ENCODE measurements around the gene SEC16A. TPM values are rescaled to one million over a fixed set of nuclear protein-coding genes. Genes with fewer than 3 reads are reported as not detected.

Gene SEC16A
- total and polyA plus RNA-seq, 2 donors (not counting 3 experiments of a cell fraction or from before 2014, with no cell fraction given), result 34.5 to 80.6 TPM

DNA sequence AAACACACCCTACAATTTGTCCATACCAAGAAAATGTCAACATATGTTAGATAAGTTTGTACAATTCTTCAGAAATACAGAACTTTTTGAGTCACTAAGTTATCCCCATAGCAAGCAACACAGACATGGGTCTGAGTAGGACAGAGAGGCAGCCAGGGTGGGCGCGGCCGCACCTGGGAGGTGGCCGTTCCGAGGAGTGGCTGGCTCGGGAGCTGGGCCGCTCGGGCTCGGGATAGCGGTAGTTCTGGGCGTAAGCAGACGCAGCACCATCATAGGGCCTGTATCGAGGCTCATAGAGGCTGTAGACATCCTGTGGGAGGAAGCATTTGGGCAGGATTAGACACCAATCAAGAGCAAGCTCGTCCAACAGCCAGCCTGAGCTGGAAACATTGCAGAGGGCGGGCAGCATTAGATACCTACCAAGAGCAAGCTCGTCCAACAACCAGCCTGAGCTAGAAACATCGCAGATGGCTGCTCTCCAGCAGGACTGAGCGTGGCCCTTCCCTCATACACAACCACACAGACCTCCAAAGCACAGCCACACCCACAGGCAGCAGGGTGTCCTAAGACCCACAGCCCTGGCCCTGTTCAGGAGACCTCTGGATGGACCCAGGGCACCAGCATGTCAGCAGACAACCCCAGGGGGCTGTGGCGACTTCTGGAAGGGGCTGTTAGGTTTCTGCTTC lies 10.9 kb downstream of the SEC16A start:
- H4K20me1 ChIP-seq (replicated peaks; ENCODE audit: control insufficient read depth, extremely low read depth, insufficient read depth, low read length), result no peaks in the 10 kb centered on the region
- DNase-seq (ENCODE audit: low read depth, low spot score) (no peak), FAIRE-seq (no peak)
- no peak overlapping the region for H3K4me2 ChIP-seq (ENCODE audit: insufficient read depth, low read length)
- dilution Hi-C loops (cut with MboI; ENCODE audit: extremely low pct_ligation_motif_present, low sequenced_read_pairs) (no loop called here), intact Hi-C loops (cut with micrococcal nuclease) (no loop called here)
- CTCF ChIA-PET, result no interaction called here
- no peak overlapping the region for H3K9ac ChIP-seq (replicated peaks; ENCODE audit: extremely low read depth, insufficient read depth, low read length)
- H3K27ac ChIP-seq (ENCODE audit: insufficient read depth, low read depth, low read length), result no peak overlapping the region
- POLR2A ChIA-PET, result no interaction called here
- no peaks in the 10 kb centered on the region for H3K9me3 ChIP-seq (replicated peaks; ENCODE audit: control insufficient read depth, insufficient read depth, low read length)
- peaks cover 55% of the 10 kb centered on the region for H3K79me2 ChIP-seq (ENCODE audit: control insufficient read depth, insufficient read depth, low read length)
- no peak overlapping the region for H2AFZ ChIP-seq (ENCODE audit: low read depth, low read length)
- no peaks in the 10 kb centered on the region for H3K4me1 ChIP-seq (ENCODE audit: control insufficient read depth, extremely low read depth, insufficient read depth, low read length)
- TF ChIP-seq, protein P1, sequence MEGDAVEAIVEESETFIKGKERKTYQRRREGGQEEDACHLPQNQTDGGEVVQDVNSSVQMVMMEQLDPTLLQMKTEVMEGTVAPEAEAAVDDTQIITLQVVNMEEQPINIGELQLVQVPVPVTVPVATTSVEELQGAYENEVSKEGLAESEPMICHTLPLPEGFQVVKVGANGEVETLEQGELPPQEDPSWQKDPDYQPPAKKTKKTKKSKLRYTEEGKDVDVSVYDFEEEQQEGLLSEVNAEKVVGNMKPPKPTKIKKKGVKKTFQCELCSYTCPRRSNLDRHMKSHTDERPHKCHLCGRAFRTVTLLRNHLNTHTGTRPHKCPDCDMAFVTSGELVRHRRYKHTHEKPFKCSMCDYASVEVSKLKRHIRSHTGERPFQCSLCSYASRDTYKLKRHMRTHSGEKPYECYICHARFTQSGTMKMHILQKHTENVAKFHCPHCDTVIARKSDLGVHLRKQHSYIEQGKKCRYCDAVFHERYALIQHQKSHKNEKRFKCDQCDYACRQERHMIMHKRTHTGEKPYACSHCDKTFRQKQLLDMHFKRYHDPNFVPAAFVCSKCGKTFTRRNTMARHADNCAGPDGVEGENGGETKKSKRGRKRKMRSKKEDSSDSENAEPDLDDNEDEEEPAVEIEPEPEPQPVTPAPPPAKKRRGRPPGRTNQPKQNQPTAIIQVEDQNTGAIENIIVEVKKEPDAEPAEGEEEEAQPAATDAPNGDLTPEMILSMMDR (IDR thresholded peaks at IDR 0.05; ENCODE audit: extremely low read depth in 1 of 2, insufficient read depth in 1 of 2, low read depth in 1 of 2, low read length in 2 of 2), result no peak
- TF ChIP-seq GATA2 (IDR thresholded peaks at IDR 0.05; ENCODE audit: insufficient read depth, insufficient read length, low read depth, low read length) (no peak), FOS (IDR thresholded peaks at IDR 0.05; ENCODE audit: borderline replicate concordance, insufficient read depth, low read length) (no peak), POLR2AphosphoS5 (IDR thresholded peaks at IDR 0.05; ENCODE audit: insufficient read depth, low read depth, low read length) (no peak), EZH2 (IDR thresholded peaks at IDR 0.05; ENCODE audit: borderline replicate concordance, low read depth, low read length, severe bottlenecking) (no peak), POLR2A (IDR thresholded peaks at IDR 0.05; ENCODE audit: low read depth, low read length) (no peak), JUN (IDR thresholded peaks at IDR 0.05; ENCODE audit: borderline replicate concordance, insufficient read depth, insufficient read length, low read depth) (no peak), MYC (IDR thresholded peaks at IDR 0.05; ENCODE audit: low read depth, low read length) (no peak)
- TF ChIP-seq, protein P2, sequence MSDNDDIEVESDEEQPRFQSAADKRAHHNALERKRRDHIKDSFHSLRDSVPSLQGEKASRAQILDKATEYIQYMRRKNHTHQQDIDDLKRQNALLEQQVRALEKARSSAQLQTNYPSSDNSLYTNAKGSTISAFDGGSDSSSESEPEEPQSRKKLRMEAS (IDR thresholded peaks at IDR 0.05; ENCODE audit: insufficient read depth, insufficient read length), result no peak
- no peaks in the 10 kb centered on the region for H3K9me1 ChIP-seq (replicated peaks; ENCODE audit: control insufficient read depth, extremely low read depth, insufficient read depth, low read length)
- peaks cover 31 to 84% of the 10 kb centered on the region in 2 experiments for H3K36me3 ChIP-seq (ENCODE audit: control insufficient read depth in 2 of 2, extremely low read depth in 1 of 2, insufficient read depth in 2 of 2, low read length in 2 of 2)
- H3K27me3 ChIP-seq (ENCODE audit: control insufficient read depth in 2 of 2, insufficient read depth in 2 of 2, low read length in 2 of 2), result no peaks in the 10 kb centered on the region
- no TSS peak for BruUV-seq (replicated peaks)
- H3K4me3 ChIP-seq (replicated peaks in 1 of 3; ENCODE audit: insufficient read depth in 1 of 3, low read depth in 1 of 3, low read length in 3 of 3), result no peak overlapping the region

All from endothelial cell of umbilical vein (primary cell).